Activated T-cell treated with anti-CD3 and anti-CD28 coated beads for 4 hours (primary cell): ENCODE measurements around the gene LARGE1.

ENCODE experiments used
- DNase-seq: peaks from one replicate; pipeline ENCODE4 v3.0.0-alpha.2; 2020

Gene LARGE1

GRCh38 chr22:33650244-33650643 lies 270.0 kb downstream of the LARGE1 start:
- no peak for DNase-seq

DNA sequence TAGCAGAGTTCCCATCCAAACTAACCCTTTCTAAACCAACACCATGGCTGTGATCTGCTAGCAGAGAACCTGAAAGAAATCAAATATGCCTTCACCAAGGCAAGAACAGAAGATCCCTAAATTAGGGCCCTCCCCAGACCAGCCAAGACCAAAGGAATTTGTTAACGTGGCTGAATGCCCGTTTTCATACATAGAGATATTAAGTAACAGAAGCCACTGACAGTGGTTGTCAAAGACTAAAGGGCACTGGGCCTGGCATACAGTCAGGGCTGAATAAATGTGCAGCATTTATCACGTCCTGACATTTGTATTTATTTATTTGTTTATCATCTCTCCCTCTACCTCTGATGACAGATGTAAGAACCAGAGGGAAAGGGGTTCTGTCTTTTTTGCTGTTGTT lies 271.8 kb downstream of the LARGE1 start:
- DNase-seq: no peak

DNA sequence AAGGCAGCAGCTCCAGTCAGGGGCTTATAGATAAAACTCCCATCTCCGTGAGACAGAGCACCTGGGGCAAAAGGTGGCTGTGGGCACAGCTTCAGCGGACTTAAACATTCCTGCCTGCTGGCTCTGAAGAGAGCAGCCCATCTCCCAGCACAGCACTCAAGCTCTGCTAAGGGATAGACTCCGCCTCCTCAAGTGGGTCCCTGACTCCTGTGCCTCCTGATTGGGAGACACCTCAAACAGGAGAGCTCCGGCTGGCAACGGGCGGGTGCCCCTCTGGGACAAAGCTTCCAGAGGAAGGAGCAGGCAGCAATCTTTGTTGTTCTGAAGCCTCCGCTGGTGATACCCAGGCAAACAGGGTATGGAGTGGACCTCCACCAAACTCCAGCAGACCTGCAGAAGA lies 279.4 kb downstream of the LARGE1 start:
- no peak for DNase-seq

GRCh38 chr22:33639588-33640254 lies 280.6 kb downstream of the LARGE1 start:
- no peak for DNase-seq

DNA sequence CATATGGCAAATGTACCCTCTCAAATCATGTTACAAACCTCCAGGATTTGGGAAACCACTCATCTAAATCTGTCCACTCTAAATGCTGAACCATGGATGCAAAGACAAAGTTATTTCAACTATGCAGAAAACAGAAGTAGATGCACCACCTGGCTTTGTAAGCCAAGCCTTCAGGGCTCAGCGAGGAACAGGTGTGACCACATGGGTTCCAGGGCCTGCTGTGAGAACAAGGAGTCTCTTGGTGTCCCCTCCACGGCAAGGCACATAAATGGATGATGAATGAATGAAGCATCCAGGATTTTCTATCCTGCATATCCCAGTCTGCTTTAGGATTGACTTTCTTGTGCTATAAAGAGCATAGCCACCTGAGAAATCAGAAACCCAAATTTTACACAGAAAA lies 284.5 kb downstream of the LARGE1 start:
- DNase-seq: no peak

DNA sequence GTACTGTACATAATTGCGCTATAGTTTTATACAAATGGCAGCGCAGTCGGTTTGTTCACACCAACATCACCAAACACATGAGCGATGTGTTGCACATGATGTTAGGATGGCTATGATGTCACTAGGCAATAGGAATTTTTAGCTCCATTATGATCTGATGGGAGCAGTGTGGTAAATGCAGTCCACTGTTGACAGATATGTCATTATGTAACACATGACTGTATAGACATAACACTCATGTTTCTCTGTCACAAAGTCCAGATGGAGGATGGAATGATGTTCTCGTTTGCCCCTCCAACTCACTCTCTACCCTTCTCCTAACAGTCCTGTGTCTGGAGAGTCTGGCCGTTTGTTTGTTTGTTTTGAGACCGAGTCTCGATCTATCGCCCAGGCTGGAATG lies 288.5 kb downstream of the LARGE1 start:
- no peak for DNase-seq

- no peak for DNase-seq
Observed at GRCh38 chr22:33625959-33626358, 294.3 kb downstream of the LARGE1 start.

DNA sequence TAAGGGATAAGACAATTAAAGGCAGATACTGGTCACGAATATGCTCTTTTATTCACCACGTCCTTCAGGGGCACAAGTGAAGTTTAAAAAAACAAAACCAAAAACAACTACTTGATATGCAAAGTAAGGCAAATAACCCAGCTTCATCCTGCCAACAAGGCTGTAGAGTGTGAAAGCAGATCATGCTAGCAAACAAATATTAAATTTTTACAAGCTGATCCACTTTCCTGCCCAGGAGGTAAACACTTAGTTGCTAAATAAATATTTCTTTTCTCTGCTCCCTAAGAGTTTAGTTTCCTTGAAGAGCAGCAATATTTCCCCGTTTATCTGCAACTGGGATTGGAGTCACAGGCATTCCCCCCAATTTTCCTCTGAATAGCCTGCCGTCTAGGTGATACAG lies 300.2 kb downstream of the LARGE1 start:
- DNase-seq: no peak

- DNase-seq: no peak
Observed at GRCh38 chr22:33606504-33606903, 313.8 kb downstream of the LARGE1 start.

DNA sequence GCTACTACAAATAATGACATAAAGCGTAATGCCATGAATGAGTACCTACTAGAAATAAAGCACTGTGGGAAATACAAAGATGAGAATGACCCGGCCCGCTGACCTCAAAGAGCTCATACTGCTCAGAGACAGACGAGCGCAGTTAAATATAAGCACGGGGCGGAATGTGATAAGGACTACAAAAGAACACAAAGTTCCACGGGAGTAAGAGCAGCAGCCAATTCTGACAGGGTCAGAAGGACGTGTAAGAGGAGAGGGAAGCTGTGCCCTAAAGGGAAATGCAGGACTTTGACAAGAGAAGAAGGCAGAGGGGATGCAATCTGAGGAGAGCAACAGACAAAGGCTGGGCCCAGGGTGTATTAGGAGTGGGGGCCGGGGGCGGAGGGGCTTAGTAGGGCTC lies 314.6 kb downstream of the LARGE1 start:
- DNase-seq: no peak

DNA sequence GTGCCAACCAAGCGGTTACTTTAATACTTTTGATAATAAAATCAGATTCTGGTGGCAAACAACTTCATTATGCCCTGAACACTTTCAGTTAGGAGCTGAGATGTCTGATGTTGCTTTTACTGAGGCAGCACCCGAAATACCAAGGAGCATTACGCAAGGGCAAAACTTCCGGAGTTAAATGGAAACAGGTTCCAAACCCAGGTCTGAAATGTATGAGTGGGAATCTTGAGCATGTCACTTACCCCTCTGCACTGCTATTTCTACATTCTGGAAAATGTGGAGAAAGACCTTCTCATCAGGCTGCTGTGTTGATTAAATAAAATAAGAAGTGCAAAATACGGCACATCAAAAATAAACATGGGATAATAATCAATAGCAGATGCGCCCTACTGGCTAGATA lies 315.1 kb downstream of the LARGE1 start:
- DNase-seq: no peak

- DNase-seq: no peak
Observed at GRCh38 chr22:33601062-33601461, 319.2 kb downstream of the LARGE1 start.

DNA sequence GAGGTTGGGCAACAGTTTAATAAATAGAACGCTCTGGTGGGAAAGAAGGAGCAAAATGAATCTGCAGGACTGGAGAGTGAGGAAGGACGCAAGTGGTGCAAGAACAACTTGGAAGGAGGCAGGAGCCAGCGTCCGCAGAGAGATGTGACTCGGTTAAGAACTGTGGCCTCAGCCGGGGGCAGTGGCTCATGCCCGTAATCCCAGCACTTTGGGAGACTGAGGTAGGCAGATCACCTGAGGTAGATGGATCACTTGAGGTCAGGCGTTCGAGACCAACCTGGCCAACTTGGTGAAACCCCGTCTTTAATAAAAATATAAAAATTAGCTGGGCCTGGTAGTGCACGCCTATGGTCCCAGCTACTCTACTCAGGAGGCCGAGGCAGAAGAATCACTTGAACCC lies 319.7 kb downstream of the LARGE1 start:
- DNase-seq: no peak

- DNase-seq: no peak
Observed at GRCh38 chr22:33600113-33600512, 320.2 kb downstream of the LARGE1 start.

- no peak for DNase-seq
Observed at GRCh38 chr22:33599596-33599995, 320.7 kb downstream of the LARGE1 start.

DNA sequence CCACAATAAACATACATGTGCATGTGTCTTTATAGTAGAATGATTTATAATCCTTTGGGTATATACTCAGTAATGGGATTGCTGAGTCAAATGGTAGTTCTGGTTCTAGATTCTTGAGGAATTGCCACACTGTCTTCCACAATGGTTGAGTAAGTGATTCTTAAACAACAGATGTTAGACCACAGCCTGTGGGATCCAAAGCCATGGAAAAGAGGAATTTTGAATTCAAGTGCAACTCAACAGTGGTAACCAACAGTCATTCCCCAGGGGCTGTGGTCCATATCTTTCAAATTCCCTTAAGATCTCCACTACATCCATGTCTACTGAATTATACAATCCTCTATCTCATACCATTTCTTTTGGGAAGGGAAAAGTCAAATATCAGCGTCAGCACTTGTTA lies 321.5 kb downstream of the LARGE1 start:
- no peak for DNase-seq

- DNase-seq: no peak
Observed at GRCh38 chr22:33597274-33597985, 322.8 kb downstream of the LARGE1 start.

DNA sequence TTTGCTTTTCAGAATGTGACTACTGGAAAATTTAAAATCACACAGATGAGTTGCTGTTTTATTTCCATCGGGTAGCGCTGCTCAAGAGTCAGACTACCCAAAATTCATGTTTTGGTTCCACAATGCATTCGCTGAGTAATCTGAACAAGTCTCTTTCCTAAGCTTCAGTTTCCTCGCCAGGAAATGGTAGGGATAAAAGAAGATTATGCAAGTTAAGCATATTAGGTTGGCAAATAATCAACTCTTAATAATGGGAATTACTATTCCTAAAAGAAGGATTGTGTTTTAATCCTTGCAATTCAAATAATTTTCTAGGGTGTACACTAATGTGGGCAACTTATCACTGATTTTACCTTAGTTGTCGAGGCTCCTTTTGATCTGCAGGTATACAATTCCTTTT lies 326.5 kb downstream of the LARGE1 start:
- no peak for DNase-seq

- no peak for DNase-seq
Observed at GRCh38 chr22:33591946-33592345, 328.3 kb downstream of the LARGE1 start.

DNA sequence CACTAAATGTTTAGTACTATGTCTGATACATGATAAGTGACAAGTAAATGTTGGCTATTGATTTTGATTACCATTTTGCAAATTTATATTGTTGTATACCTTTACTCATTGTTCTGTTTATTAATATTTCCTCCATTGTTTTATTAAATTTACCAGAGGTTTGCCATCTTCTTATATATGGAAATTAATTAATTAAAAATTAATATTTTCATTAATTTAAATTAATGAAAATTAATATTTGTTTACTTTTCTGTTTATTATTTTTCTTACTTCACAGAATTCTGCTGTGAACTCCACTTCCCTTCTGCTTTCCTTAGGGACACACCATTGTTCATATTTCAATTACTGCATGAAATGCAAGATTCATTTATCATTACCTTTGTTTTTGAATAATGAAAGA lies 331.0 kb downstream of the LARGE1 start:
- no peak for DNase-seq

DNA sequence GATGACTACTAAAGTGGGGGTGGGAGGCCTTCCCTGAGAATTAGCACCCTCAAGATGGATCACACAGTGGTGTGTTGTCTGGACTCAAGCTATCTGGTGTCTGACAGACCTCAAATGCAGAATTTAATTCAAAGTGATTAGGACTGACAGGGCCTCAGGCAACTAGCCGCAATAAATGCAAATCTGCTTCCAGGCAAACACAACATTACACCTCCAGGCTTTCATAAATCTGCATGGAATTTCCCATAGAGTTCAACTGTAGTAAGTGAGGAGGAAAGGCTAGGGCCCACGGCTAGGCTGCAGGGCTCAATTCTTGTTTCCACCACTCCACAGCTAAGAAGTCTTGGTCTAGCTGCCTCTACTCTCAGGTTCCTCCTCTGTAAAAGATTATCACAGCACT lies 331.4 kb downstream of the LARGE1 start:
- DNase-seq: no peak

DNA sequence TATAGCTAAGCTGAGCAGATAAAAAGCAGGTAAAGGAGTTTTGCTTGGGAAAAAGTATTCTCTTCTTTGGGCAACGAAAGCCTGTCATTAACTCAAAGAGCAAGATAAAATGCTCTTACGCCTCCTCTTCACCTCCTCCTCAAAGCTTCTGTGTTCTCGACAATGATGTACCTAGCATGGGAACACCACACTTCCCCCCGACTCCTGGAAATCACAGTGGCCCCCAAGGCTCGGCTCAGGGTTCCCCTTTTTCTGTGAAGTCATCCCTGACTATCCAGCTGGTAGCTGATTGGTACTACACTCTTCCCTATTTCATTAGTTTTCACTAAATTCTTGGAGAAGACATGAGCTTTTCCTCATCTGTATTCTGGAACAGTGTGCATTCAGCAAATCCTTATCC lies 336.1 kb downstream of the LARGE1 start:
- no peak for DNase-seq

GRCh38 chr22:33582822-33583400 lies 337.4 kb downstream of the LARGE1 start:
- no peak for DNase-seq

DNA sequence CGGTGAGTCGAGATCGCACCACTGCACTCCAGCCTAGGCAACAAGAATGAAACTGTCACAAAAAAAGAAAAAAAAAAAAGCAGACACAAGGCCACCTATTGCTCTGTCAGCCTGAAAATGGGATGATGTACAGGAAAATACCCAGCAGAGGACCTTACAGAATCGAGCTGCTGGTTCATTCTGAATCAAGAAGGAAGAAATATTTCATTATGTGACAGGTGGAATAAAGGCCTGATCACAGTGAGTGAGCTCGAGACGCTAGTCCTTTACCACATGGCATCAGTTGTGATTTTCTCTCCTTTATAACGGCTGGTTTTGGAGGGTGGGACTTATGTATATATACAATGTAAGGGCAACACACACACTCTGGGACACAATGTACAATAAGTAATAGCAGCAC lies 340.0 kb downstream of the LARGE1 start:
- no peak for DNase-seq
